ENCODE data around the gene ADAT2.
"Not testable (repeated sequence)": the region's sequence is repeated elsewhere in the genome, so short reads cannot be mapped to it uniquely, and the experiment has no call there.

ADAT2 gene

DNA sequence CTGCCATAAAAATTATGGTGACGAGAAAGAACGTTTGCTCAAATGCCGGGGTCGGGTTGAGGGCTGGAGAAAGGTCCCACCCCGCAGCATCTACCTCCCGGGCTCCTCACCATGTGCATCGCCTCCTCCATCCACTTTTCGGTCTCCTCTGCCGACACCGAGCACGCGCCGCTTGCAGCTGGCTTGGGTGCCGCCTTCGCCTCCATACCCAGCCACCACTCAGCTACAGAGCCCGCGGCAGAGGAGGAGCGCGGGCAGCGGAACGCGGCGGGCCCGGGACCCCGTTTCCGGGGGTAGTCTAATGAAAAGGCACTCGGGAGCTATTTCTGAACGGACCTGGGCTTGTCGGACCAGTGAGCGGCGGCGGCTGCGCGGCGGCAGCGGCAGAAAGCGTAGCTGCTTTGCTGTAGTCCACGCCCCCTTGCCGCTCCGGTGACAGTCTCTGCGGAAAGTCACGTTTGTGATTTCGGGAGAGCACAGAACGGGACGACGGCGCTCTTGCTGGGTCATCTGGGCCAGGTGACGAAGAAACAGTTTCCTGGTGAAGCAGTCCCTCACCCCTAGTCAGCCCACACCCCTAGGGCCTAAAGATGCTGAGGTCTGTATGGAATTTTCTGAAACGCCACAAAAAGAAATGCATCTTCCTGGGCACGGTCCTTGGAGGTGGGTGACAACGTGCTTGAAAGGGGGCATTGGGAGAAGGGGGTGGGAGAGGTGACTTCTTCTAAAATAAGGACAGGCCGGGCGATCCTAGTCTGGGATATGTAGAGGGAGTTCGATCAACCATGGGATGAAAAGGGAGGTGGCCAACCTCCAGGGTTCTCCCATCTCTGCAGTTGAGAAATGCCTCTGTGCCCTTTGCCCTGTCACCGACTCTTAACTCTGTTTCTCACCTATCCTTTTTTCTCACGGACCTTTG, at the start of gene ADAT2, which contains the start of gene PEX3:
TSS of gene ADAT2 (minus strand) at position 243 of the 919 bp plus-strand sequence. CDS start at position 206, 37 bp downstream.
TSS of gene PEX3 (plus strand) at position 353 of the 919 bp plus-strand sequence. CDS start at position 591, 238 bp downstream.
- peak; percentile 93 to 95 for DNase-seq

DNA sequence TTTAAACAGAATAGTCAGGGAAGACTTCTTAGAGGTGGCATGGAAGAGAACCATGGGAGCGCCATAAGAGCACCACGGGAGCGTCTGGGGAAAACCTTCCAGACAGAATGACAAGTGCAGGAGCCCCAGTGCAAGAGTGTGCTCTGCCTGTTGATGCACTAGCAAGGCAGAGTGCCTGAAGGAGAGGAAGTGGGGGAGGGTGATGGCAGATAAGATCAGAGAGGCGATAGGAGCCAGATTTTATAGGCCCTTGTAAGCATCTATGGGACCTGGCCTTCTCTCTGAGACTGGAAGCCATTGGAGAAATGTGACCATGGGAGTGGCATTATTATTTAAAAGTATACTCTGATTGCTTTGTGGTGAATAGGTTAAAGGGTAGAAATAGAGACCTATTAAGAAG, 47.9 kb upstream of the ADAT2 start:
- DNase-seq: no peak

- DNase-seq: no peak
Observed at GRCh38 chr6:143496974-143497373, 46.5 kb upstream of the ADAT2 start.

DNA sequence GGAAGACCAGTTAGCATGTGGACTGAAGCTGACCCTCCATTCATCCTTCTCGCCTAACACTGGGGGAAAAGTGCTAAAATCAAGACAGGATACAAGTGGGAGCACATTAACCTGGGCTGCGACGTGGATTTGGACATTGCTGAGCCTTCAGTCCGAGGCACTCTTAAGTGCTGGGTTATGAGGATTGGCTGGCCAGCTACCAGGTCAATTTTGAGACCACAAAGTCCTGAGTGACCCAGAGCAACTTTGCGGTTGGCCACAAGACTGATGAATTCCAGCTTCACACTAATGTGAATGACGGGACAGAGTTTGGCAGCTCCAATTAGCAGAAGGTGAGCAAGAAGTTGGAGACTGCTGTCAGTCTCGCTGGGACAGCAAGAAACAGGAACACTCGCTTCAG, 40.3 kb upstream of the ADAT2 start:
- DNase-seq: no peak

- DNase-seq: no peak
Observed at GRCh38 chr6:143490244-143490643, 39.7 kb upstream of the ADAT2 start.

- no peak for DNase-seq
Observed at GRCh38 chr6:143486752-143487151, 36.3 kb upstream of the ADAT2 start.

DNA sequence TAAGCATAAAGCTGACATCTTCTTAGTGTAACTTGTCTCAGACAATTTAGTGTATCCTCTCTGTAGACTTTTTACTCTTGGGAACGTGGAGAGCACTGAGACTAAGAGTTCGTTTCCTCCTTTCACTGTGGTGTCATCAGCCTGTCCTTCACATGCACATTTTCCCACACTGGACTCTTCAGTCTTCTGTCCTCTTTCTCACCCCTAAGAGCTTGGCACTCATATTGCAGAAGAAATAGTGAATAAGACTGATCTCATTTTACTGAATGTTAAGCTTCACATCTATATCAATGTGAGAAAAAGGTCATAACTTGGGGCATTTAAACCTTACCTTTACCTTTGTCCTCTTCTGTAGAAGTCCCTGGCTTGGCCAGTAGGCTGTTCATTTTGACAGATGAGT, 35.5 kb upstream of the ADAT2 start:
- no peak for DNase-seq

- DNase-seq: no peak
Observed at GRCh38 chr6:143482593-143482992, 32.1 kb upstream of the ADAT2 start.

GRCh38 chr6:143478479-143479062, 28.1 kb upstream of the ADAT2 start:
- no peak for DNase-seq

GRCh38 chr6:143476545-143476944, 26.1 kb upstream of the ADAT2 start:
- no peak for DNase-seq

GRCh38 chr6:143471822-143472221, 21.3 kb upstream of the ADAT2 start:
- no peak for DNase-seq

DNA sequence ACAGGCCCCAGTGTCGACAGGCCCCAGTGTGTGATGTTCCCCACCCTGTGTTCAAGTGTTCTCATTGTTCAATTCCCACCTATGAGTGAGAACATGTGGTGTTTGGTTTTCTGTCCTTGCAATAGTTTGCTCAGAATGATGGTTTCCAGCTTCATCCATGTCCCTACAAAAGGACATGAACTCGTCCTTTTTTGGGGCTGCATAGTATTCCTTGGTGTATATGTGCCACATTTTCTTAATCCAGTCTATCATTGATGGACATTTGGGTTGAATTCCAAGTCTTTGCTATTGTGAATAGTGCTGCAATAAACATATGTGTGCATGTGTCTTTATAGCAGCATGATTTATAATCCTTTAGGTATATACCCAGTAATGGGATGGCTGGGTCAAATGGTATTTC, 18.3 kb upstream of the ADAT2 start:
- DNase-seq: not testable (repeated sequence)

- no peak for DNase-seq
Observed at GRCh38 chr6:143468026-143468425, 17.5 kb upstream of the ADAT2 start.

GRCh38 chr6:143465546-143465945, 15.1 kb upstream of the ADAT2 start:
- DNase-seq: no peak

- no peak for DNase-seq
Observed at GRCh38 chr6:143457563-143458359, 7.3 kb upstream of the ADAT2 start.

DNA sequence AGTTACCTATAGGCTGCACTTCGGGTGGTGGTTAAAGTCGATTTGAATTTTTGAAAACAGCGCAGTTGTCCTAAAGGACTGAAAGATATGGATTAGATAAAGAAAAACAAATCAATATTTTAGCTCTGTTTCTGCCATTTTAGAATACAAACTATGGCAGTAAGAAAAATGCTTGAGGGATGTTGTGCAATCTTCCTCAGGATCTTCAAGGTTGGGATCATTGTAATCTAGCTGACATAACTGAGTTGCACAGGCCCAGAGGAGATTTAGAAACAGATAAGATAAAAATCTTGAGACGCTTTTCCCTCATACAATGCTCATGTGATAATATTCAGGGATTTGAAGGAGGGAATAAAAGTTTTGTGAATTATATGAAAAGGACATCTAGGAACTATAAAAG, 1.0 kb upstream of the ADAT2 start:
- DNase-seq: no peak

GRCh38 chr6:143449714-143450452, 612 bp downstream of the ADAT2 start:
- DNase-seq: peak; percentile 29 to 46

DNA sequence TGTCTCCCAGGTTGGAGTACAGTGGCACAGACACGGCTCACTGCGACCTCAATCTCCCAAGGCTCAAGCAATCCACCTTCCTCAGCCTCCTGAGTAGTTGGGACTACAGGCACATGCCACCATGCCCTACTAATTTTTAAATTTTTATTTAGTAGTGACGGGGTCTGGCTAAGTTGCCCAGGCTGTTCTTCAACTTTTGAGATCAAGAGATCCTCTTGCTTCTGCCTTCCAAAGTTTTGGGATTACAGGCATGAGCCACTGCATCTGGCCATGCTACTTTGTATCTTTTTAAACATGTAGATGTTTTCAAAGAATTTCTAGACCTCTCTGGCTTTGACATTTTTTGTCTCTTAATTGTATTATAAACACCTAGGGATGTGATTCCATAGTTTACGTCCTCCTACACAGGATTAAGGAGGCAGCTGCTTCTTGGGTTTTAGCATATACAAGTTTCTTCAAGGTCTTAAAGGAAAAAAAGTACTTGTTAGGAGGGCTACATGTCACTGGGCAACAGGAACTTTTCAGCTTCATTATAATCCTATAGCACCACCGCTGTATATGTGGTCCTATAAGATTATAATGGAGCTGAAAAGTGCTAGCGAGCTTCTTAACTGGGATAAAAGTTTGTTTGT, 1.3 kb downstream of the ADAT2 start:
- DNase-seq: no peak

DNA sequence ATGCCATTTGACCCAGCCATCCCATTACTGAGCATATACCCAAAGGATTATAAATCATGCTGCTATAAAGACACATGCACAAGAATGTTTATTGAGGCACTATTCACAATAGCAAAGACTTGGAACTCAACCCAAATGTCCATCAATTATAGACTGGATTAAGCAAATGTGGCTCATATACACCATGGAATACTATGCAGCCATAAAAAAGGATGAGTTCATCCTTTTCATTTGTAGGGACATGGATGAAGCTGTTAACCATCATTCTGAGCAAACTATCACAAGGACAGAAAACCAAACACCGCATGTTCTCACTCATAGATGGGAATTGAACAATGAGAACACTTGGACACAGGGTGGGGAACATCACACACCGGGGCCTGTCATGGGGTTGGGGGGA, 2.6 kb downstream of the ADAT2 start:
- not testable (repeated sequence) for DNase-seq

DNA sequence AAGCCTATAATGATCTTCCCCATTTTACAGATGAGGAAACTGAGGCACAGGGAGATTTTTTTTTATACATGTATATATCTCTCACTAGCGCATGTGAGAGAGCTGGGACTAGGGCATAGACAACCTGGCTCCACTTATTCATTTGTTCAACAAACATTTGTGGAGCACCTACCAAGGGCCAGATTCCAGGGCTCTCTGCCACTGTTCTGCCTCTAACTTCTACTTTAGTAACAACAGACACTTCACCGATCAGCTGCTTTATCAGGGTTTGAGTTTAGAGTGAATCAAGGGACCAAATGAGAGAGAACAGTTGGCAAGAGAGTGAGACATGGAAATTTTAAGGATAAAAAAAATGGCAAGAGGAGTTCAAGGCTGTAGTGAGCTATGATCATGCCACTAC, 7.4 kb downstream of the ADAT2 start:
- DNase-seq: no peak

DNA sequence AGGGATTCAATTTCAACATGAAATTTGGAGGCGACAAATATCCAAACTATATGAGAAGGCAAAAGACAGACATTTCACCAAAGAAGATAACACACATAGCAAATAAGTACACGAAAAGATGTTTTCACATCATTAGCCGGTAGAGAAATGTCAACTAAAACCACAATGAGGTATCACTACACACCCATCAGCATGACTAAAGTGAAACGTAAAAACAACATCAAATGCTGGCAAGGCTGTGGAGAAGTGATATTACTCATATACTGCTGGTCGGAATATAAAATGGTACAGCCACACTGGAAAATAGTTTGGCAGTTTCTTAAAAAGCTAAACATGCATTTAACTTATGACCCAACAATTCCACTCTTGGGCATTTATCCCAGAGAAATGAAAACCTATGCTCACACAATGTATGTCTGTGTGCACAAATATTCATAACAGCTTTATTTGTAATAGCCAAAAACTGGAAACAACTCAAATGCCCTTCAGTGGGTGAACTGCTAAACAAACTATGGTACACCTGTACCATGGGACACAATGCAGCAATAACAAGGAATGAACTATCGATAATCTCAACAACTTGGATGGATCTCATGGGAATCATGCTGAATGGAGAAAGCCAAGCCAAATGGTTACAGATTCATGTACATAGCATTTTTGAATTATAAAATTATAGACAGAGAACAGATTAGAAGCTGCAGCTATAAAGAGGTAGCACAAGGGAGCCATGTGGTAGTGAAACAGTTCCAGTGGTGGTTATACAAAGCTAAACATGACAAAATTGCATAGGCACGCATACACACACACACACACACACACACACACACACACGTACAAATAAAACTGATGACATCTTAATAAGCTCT, 8.6 kb downstream of the ADAT2 start:
- no peak for DNase-seq

Measured in NCI-H524 (cell line).